AG10803 (cell line): ENCODE data around the gene REP15.

Experiments used
- DNase-seq: peaks from one replicate; pipeline ENCODE4 v3.0.0; 2010; ENCODE audit warnings: low read depth
- H3K4me3 ChIP-seq: 2 replicates; pipeline ENCODE4 v1.5.1; 2011; ENCODE audit warnings: mild to moderate bottlenecking, low read length, control low read depth
- TF ChIP-seq, protein P1 (sequence below): conservative IDR thresholded peaks from 2 replicates; pipeline ENCODE4 v1.5.1; 2011; ENCODE audit warnings: mild to moderate bottlenecking, low read length, control low read depth, inconsistent platforms

Gene REP15

DNA sequence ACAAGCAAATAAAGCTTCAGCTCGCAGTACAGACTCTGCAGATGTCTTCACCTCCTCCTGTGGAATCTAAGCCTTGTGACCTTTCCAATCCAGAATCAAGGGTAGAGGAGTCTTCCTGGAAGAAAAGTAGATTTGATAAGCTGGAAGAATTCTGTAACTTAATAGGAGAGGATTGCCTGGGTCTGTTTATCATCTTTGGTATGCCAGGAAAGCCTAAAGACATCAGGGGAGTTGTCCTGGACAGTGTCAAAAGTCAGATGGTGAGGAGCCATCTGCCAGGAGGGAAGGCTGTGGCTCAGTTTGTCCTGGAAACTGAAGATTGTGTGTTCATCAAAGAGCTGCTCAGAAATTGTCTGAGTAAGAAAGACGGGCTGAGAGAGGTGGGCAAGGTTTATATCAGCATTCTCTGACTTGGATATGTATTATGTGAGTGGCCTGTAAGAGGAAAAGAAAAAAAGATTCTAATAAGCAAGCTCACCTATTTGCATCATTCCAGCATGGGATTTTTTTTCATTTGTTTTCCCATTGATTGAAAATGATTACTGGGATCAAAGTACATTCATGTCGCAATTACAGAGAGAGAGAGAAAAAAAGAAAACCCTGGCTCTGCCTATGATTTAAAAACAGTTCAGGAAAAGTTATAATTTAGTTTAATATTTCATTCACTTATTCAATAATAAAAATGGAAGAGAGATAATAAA is 767 bp downstream of the REP15 start:
- no peak overlapping the region for H3K4me3 ChIP-seq
- DNase-seq = no peak
- TF ChIP-seq, protein P1, sequence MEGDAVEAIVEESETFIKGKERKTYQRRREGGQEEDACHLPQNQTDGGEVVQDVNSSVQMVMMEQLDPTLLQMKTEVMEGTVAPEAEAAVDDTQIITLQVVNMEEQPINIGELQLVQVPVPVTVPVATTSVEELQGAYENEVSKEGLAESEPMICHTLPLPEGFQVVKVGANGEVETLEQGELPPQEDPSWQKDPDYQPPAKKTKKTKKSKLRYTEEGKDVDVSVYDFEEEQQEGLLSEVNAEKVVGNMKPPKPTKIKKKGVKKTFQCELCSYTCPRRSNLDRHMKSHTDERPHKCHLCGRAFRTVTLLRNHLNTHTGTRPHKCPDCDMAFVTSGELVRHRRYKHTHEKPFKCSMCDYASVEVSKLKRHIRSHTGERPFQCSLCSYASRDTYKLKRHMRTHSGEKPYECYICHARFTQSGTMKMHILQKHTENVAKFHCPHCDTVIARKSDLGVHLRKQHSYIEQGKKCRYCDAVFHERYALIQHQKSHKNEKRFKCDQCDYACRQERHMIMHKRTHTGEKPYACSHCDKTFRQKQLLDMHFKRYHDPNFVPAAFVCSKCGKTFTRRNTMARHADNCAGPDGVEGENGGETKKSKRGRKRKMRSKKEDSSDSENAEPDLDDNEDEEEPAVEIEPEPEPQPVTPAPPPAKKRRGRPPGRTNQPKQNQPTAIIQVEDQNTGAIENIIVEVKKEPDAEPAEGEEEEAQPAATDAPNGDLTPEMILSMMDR = no peak

DNA sequence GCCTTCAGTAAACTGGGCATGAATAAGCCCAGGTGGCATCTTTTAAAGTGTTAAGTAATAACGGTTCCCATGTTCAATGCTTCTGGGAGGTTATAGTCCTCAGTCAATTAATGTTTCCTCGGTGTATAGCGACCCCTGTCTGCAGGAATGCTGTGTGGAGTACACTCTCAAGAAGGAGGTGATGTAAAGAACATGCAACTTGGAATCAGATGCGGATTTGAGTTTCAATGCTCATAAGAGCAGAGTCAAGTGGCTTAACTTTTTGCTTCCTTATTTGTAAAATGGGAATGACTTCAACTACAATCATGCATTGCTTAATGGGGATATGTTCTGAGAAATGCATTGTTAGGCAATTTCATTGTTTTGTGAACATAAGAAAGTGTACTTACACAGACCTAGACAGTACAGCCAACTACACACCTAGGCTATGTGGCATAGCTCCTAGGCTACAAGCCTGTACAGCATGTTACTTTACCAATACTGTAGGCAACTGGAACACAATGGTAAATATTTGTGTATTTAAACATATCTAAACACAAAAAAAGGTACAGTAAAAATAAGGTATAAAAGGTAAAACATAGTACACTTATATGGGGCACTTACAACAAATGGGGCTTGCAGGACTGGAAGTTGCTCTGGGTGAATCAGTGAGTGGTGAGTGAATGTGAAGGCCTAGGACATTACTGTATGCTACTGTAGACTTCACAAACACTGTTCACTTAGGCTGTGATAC is 7.6 kb downstream of the REP15 start:
- TF ChIP-seq, protein P1 = peak; percentile 85
- DNase-seq = peak; percentile 97
- H3K4me3 ChIP-seq = no peak overlapping the region

DNA sequence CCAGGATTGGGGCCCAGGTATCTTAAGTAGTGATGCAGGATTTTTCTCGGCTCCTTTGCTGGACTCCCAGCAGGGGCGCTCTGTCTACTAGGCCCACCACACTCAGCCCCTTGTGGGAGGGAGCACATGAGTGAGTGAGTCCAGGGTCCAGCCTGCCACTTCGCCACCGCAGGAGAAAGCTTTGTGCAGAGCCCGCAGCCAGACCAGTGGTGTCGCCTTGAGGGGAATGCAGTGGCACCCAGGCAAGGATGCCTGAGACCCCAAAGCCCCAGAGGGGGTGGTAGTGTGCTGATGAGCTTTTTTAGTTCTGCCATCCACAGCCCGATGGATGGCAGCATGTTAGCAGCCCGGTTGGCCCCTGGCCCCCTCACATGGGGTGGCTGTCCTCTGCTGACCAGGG is 9.0 kb downstream of the REP15 start:
- no peak for DNase-seq
- TF ChIP-seq, protein P1 = no peak
- H3K4me3 ChIP-seq = no peak overlapping the region

DNA sequence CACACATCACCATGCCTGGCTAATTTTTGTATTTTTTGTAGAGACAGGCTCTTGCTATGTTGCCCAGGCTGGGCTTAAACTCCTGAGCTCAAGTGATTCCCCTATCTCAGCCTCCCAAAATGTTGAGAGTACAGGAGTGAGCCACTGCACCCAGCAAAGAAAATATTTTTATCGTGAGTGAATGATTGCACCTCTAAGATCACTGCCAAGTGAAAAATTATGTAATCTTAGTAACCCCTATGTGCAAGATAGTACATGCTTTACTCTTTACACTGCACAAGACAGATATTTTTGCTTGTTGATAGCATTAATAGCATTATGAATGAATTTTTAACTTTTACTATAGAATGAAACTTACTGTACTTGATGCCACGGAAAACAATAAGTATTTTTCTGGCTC is 11.0 kb downstream of the REP15 start:
- no peak overlapping the region for H3K4me3 ChIP-seq
- TF ChIP-seq, protein P1 = no peak
- DNase-seq = no peak

DNA sequence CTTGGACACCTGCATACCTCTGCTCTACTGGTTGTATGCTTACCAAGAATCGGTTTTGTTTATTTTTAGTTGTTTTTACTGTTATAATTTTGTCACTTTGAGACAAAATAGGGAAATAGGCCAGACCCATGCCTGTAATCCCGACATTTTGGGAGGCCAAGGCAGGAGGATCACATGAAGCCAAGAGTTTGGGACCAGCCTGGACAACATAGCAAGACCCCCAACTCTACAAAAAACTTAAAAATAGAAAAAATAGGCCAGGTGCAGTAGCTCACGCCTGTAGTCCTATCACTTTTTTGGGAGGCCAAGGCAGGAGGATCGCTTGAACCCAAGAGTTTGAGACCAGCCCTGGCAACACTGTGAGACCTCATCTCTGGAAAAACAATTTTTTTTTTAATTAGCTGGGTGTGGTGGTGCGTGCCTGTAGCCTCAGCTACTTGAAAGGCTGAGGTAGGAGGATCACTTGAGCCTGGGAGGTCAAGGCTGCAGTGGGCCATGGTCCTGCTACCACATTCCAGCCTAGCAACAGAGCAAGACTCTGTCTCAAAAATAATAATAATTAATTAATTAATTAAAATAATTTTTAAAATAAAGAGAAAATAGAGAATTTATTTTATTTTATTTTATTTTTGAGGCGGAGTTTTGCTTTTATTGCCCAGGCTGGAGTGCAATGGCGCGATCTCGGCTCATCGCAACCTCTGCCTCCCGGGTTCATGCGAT is 13.1 kb downstream of the REP15 start:
- TF ChIP-seq, protein P1 = no peak
- peak overlapping the region; percentile 95 for H3K4me3 ChIP-seq
- no peak for DNase-seq

DNA sequence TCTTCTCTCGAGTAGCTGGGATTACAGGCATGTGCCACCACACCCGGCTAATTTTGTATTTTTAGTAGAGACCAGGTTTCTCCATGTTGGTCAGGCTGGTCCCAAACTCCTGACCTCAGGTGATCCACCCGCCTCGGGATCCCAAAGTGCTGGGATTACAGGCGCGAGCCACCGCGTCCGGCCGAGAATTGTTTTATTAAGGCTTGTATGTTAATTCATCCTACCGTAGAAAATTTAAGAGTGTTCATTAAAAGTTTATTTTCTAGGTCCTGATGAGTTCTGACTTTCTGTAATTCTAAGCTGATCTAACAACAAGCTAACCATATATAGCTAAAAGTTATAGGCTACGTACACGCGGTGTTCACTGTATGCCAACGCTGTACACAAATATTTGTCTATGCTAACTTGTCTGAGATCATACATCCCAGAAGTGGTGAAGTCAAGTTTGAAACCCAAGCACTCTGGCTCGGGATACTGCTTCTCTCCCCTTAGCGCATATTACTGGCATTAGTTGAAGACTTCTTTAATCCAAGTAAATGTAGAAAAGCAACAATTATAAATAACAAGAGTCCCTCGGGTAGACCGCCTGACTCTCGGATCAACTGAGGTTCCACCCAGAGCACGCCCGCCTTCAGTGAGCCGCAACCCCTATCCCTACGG is 13.8 kb downstream of the REP15 start:
- peak overlapping the region; percentile 95 for H3K4me3 ChIP-seq
- TF ChIP-seq, protein P1 = no peak
- peak; percentile 48 for DNase-seq
